Measurements from ENCODE around the gene ADGRB3.

- TF ChIP-seq NFIC (IDR thresholded peaks at IDR 0.05; ENCODE audit: borderline replicate concordance) (no peak), CTCF (IDR thresholded peaks at IDR 0.05) (no peak), MXI1 (IDR thresholded peaks at IDR 0.05; ENCODE audit: low read depth, low read length) (no peak)
Observed at GRCh38 chr6:68757821-68758220, 122.7 kb downstream of the ADGRB3 start.
